Measurements from ENCODE around the gene HS6ST2.

HS6ST2 gene

GRCh38 chrX:132853040-132853439 is 105.4 kb downstream of the HS6ST2 start:
- no peak for DNase-seq (ENCODE audit: low read depth in 2 of 3, low spot score in 1 of 3)

- no peak for DNase-seq (ENCODE audit: low read depth in 2 of 3, low spot score in 1 of 3)
These were observed 110.0 kb downstream of the HS6ST2 start for GRCh38 chrX:132848296-132848970.

GRCh38 chrX:132843363-132843762 is 115.1 kb downstream of the HS6ST2 start:
- no peak for DNase-seq (ENCODE audit: low read depth in 2 of 3, low spot score in 1 of 3)

- no peak for DNase-seq (ENCODE audit: low read depth in 2 of 3, low spot score in 1 of 3)
These were observed 115.8 kb downstream of the HS6ST2 start for GRCh38 chrX:132842460-132843238.

- no peak for DNase-seq (ENCODE audit: low read depth in 2 of 3, low spot score in 1 of 3)
These were observed 120.5 kb downstream of the HS6ST2 start for GRCh38 chrX:132837967-132838366.

GRCh38 chrX:132837126-132837525 is 121.3 kb downstream of the HS6ST2 start:
- no peak for DNase-seq (ENCODE audit: low read depth in 2 of 3, low spot score in 1 of 3)

- no peak for DNase-seq (ENCODE audit: low read depth in 2 of 3, low spot score in 1 of 3)
These were observed 122.0 kb downstream of the HS6ST2 start for GRCh38 chrX:132836471-132836870.

- no peak for DNase-seq (ENCODE audit: low read depth in 2 of 3, low spot score in 1 of 3)
These were observed 123.7 kb downstream of the HS6ST2 start for GRCh38 chrX:132834741-132835140.

GRCh38 chrX:132834109-132834508 is 124.3 kb downstream of the HS6ST2 start:
- DNase-seq (ENCODE audit: low read depth in 2 of 3, low spot score in 1 of 3): no peak

- DNase-seq (ENCODE audit: low read depth in 2 of 3, low spot score in 1 of 3): no peak
These were observed 125.1 kb downstream of the HS6ST2 start for GRCh38 chrX:132833373-132833772.

GRCh38 chrX:132831336-132831973 is 127.0 kb downstream of the HS6ST2 start:
- no peak for DNase-seq (ENCODE audit: low read depth in 2 of 3, low spot score in 1 of 3)

- DNase-seq (ENCODE audit: low read depth in 2 of 3, low spot score in 1 of 3): no peak
These were observed 135.8 kb downstream of the HS6ST2 start for GRCh38 chrX:132822634-132823012.

- DNase-seq (ENCODE audit: low read depth in 2 of 3, low spot score in 1 of 3): no peak
These were observed 136.3 kb downstream of the HS6ST2 start for GRCh38 chrX:132821974-132822633.

GRCh38 chrX:132820675-132821074 is 137.8 kb downstream of the HS6ST2 start:
- no peak for DNase-seq (ENCODE audit: low read depth in 2 of 3, low spot score in 1 of 3)

GRCh38 chrX:132819711-132820264 is 138.6 kb downstream of the HS6ST2 start:
- DNase-seq (ENCODE audit: low read depth in 2 of 3, low spot score in 1 of 3): no peak

- DNase-seq (ENCODE audit: low read depth in 2 of 3, low spot score in 1 of 3): no peak
These were observed 139.8 kb downstream of the HS6ST2 start for GRCh38 chrX:132818638-132819037.

GRCh38 chrX:132815643-132816042 is 142.8 kb downstream of the HS6ST2 start:
- DNase-seq (ENCODE audit: low read depth in 2 of 3, low spot score in 1 of 3): no peak

GRCh38 chrX:132810964-132811712 is 147.3 kb downstream of the HS6ST2 start:
- no peak for DNase-seq (ENCODE audit: low read depth in 2 of 3, low spot score in 1 of 3)

- DNase-seq (ENCODE audit: low read depth in 2 of 3, low spot score in 1 of 3): no peak
These were observed 147.9 kb downstream of the HS6ST2 start for GRCh38 chrX:132810488-132810887.

GRCh38 chrX:132809581-132809980 is 148.8 kb downstream of the HS6ST2 start:
- DNase-seq (ENCODE audit: low read depth in 2 of 3, low spot score in 1 of 3): no peak
